ENCODE results near the gene MLLT10. TPM values are rescaled to one million over a fixed set of nuclear protein-coding genes. Genes with fewer than 3 reads are reported as not detected.

Gene MLLT10
- total RNA-seq, 1 experiment from 2014 or later, result 45.2 TPM

GRCh38 chr10:21754410-21755011, 220.5 kb downstream of the MLLT10 start (continued):
- TF ChIP-seq POLR2A (IDR thresholded peaks at IDR 0.05; ENCODE audit: borderline replicate concordance, extremely low read depth, insufficient read depth, insufficient read length), result no peak

DNA sequence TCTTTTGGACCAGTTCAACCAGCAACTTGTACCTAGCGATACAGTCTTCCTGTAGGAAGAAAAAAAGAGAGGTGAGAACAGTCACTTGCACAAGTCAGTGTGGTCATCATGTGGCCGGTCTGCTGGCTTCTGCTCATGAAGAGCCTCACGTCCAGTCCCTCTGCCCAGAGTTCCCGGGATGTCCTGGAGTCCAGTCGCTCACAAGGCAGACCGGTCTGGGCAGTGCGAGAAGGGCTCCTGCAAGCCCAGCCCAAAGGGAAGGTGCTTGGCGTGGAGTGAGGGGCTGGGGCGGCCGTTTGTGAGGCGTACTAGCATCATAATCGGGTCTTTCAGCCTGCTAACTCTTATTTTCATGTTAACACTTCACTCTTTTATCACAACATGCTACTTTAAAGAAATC, 222.7 kb downstream of the MLLT10 start:
- no peak overlapping the region for H2AFZ ChIP-seq (ENCODE audit: low read depth, low read length, poor library complexity, severe bottlenecking)
- ChIA-PET CTCF (no interaction called here), RAD21 (ENCODE audit: low non-redundant PET in 1 of 2, low total read pairs in 2 of 2, uncharacterized antibody in 2 of 2, unreplicated experiment in 2 of 2) (no interaction called here), POLR2A (no interaction called here)
- H3K4me2 ChIP-seq (ENCODE audit: low read length), result no peak overlapping the region
- TF ChIP-seq EGR1 (IDR thresholded peaks at IDR 0.05; ENCODE audit: low read depth) (no peak), CEBPB (IDR thresholded peaks at IDR 0.05; ENCODE audit: low read depth) (no peak), SRF (IDR thresholded peaks at IDR 0.05; ENCODE audit: low read depth) (no peak), ZNF274 (IDR thresholded peaks at IDR 0.05; ENCODE audit: low read depth, low read length) (no peak), TCF7L2 (IDR thresholded peaks at IDR 0.05; ENCODE audit: borderline replicate concordance, extremely low read depth, insufficient read depth, insufficient read length) (no peak), CTCF (IDR thresholded peaks at IDR 0.05 in 2 of 3, conservative IDR thresholded peaks at IDR 0.05 in 1 of 3; ENCODE audit: borderline replicate concordance in 1 of 3, insufficient read depth in 1 of 3, low read depth in 2 of 3, low read length in 2 of 3) (no peak), FOSL1 (IDR thresholded peaks at IDR 0.05; ENCODE audit: low read depth) (no peak)
- TF ChIP-seq, protein P1, sequence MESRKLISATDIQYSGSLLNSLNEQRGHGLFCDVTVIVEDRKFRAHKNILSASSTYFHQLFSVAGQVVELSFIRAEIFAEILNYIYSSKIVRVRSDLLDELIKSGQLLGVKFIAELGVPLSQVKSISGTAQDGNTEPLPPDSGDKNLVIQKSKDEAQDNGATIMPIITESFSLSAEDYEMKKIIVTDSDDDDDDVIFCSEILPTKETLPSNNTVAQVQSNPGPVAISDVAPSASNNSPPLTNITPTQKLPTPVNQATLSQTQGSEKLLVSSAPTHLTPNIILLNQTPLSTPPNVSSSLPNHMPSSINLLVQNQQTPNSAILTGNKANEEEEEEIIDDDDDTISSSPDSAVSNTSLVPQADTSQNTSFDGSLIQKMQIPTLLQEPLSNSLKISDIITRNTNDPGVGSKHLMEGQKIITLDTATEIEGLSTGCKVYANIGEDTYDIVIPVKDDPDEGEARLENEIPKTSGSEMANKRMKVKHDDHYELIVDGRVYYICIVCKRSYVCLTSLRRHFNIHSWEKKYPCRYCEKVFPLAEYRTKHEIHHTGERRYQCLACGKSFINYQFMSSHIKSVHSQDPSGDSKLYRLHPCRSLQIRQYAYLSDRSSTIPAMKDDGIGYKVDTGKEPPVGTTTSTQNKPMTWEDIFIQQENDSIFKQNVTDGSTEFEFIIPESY (IDR thresholded peaks at IDR 0.05; ENCODE audit: extremely low read depth, insufficient replicate concordance, low read length), result no peak
- TF ChIP-seq, protein P2, sequence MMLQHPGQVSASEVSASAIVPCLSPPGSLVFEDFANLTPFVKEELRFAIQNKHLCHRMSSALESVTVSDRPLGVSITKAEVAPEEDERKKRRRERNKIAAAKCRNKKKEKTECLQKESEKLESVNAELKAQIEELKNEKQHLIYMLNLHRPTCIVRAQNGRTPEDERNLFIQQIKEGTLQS (IDR thresholded peaks at IDR 0.05), result no peak
- no peaks in the 10 kb centered on the region for H3K27me3 ChIP-seq (ENCODE audit: insufficient read depth, low read length)
- intact Hi-C loops (cut with micrococcal nuclease), result no loop called here
- no peaks in the 10 kb centered on the region for H3K36me3 ChIP-seq (ENCODE audit: control insufficient read depth in 1 of 2, insufficient read depth in 2 of 2, low read length in 2 of 2)
- ATAC-seq (no peak), DNase-seq (ENCODE audit: low read depth, low spot score) (no peak)
- BruUV-seq (replicated peaks), result no TSS peak
- no peaks in the 10 kb centered on the region for H3K9me2 ChIP-seq (ENCODE audit: insufficient read depth)
- H3K9ac ChIP-seq (ENCODE audit: low read length), result no peak overlapping the region
- H3K79me2 ChIP-seq (ENCODE audit: insufficient read depth, low read length), result no peaks in the 10 kb centered on the region
- no peaks in the 10 kb centered on the region for H4K20me1 ChIP-seq (ENCODE audit: insufficient read depth)
- no peaks in the 10 kb centered on the region for H3K9me3 ChIP-seq (ENCODE audit: control insufficient read depth in 1 of 2, insufficient read depth in 1 of 2, low read depth in 1 of 2, low read length in 2 of 2)
- H3K27ac ChIP-seq (ENCODE audit: low read depth, low read length), result no peak overlapping the region
- H3K4me3 ChIP-seq (replicated peaks in 1 of 2; ENCODE audit: low read depth in 1 of 2, low read length in 2 of 2), result no peak overlapping the region
- H3K4me1 ChIP-seq (ENCODE audit: control insufficient read depth in 1 of 2, insufficient read depth in 2 of 2, low read length in 2 of 2), result peaks cover 8 to 15% of the 10 kb centered on the region in 2 experiments
